Bronchial epithelial cell (primary cell): ENCODE data around the gene CD276. TPM values are rescaled to one million over a fixed set of nuclear protein-coding genes. Genes with fewer than 3 reads are reported as not detected.

Experiments
- DNase-seq: peaks from one replicate; pipeline ENCODE4 v3.0.0-alpha.2; 2010; ENCODE audit warnings: low read depth
- FAIRE-seq: peaks from 2 replicates; lab custom pipeline; 2011; peaks lifted over from hg19 to GRCh38; lab: Jason Lieb, UNC
- H3K27me3 ChIP-seq: 2 replicates; pipeline ENCODE4 v1.5.1; 2011; ENCODE audit warnings: low read length; ENCODE audit not compliant: control insufficient read depth, insufficient read depth
- H3K36me3 ChIP-seq: 2 replicates; pipeline ENCODE4 v1.5.1; 2011; ENCODE audit warnings: low read length; ENCODE audit not compliant: control insufficient read depth, insufficient read depth
- H3K4me3 ChIP-seq: 2 replicates; pipeline ENCODE4 v1.5.1; 2011; ENCODE audit warnings: mild to moderate bottlenecking, low read depth, low read length, control low read depth
- CTCF ChIP-seq: IDR thresholded peaks from 2 replicates; pipeline ENCODE4 v1.5.1; 2011; ENCODE audit warnings: mild to moderate bottlenecking, moderate library complexity, low read length, control low read depth, inconsistent platforms; ENCODE audit not compliant: insufficient read depth, severe bottlenecking
- total RNA-seq: library from RNA; depleted of rRNA; stranded (reverse); fragments of >200 nt; gene quantifications from 2 replicates; pipeline ENCODE4 v1.2.1, GENCODE V29; 2014

The CD276 gene
- total RNA-seq, 1 donor from 2014 or later: 21.9 TPM

DNA sequence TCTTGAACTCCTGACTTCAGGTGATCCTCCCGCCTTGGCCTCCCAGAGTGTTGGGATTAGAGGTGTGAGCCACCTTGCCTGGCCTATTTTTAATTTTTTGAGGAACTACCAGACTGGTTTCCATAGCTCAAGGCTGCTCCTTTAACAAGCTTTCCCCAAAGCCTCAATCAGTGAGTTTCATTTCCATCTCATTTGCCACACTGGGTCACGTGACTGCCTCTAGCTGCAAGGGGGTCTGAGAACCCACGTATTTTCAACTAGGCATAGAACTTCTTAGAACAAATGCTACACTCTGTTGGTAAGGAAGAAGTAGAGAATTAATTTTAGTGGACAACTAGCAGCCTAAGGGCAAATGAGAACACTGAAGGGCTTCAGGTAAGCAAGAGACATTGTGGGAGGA, 3.1 kb upstream of the CD276 start:
- DNase-seq: no peak
- Histone ChIP-seq H3K27me3 (no peaks in the 10 kb centered on the region), H3K36me3 (no peaks in the 10 kb centered on the region), H3K4me3 (no peak overlapping the region)
- TF ChIP-seq CTCF: no peak
- no peak for FAIRE-seq

DNA sequence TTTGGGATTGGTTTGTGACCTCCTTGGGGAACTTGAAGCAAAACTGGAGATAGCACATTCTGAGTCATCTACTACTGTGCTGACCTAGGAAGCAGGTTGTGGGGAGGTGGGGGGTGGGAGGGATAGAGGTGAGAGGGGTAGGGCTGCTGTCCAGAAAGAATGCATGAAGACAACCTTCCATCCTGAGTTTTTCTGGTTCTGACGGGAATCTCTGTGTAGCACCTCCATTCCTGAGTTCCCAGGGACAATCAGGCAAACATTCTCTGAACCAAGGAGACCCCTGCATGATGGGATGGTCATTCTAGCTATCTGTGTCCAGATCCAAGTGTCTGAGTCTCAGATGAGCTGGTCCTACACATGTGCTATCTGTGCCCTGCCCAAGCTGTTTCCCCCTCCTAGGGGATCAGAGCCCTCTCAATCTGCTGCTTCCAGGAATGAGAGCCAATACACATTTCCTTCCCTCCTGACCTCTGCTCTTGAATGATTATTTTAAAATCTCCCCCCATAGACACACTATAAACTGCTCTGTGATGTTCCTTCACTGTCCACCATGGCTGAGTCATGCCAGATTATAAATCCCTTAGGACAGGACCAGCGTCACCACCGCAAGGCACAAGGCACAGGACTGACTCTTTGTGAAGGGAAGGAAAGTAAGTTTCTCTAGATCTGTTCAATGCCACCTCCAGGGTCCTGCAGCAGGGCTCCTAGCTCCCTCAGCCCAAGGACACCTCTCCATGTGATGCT, 2.2 kb upstream of the CD276 start:
- Histone ChIP-seq H3K4me3 (no peak overlapping the region), H3K36me3 (no peaks in the 10 kb centered on the region), H3K27me3 (no peaks in the 10 kb centered on the region)
- TF ChIP-seq CTCF: no peak
- FAIRE-seq: no peak
- DNase-seq: no peak

DNA sequence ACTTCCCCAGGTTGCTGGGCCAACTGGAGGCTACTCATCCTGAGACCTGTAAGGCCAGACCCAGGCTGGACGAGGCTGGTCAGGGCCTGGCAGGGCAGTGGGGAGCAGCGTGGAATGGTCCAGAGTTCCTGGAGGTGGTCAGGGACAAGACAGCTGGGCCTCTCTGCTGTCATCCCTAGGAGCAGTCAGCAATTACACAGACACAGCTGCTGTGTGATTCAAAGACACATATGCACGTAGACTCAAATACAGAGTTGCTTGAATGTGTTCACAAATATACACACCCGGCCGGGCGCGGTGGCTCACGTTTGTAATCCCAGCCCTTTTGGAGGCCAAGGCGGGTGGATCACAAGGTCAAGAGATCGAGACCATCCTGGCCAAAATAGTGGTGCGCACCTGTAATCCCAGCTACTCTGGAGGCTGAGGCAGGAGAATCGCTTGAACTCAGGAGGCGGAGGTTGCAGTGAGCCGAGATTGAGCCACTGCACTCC, 1.5 kb upstream of the CD276 start:
- no peak for TF ChIP-seq CTCF
- DNase-seq (no peak), FAIRE-seq (no peak)
- Histone ChIP-seq H3K36me3 (no peaks in the 10 kb centered on the region), H3K4me3 (no peak overlapping the region), H3K27me3 (no peaks in the 10 kb centered on the region)

DNA sequence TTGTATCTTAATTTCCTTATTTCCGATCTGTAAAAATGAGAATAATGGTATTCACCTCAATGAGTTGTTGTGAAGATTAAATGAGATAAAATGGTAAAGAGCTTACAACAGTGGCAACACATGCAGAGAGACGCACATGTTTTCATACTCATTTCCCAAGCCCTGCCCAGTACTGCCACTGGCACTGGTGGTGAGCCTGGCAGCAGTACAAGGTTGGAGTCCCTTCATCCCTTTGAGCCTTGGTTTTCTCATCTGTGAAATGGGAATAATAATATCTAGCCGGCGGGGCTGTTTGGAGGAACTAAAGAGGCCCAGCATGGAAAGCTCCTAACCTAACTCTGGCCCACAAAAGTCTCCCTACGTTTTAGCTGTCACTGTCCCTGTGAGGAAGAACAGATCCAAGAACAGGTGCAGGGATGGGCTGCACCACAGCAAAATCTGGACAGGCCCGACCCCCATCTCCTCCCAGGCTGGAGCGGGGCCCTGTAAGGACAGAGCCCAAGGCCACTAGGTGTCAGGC, 866 bp upstream of the CD276 start:
- H3K27me3 ChIP-seq: no peaks in the 10 kb centered on the region
- H3K36me3 ChIP-seq: no peaks in the 10 kb centered on the region
- no peak overlapping the region for H3K4me3 ChIP-seq
- FAIRE-seq: no peak
- TF ChIP-seq CTCF: no peak
- DNase-seq: no peak

DNA sequence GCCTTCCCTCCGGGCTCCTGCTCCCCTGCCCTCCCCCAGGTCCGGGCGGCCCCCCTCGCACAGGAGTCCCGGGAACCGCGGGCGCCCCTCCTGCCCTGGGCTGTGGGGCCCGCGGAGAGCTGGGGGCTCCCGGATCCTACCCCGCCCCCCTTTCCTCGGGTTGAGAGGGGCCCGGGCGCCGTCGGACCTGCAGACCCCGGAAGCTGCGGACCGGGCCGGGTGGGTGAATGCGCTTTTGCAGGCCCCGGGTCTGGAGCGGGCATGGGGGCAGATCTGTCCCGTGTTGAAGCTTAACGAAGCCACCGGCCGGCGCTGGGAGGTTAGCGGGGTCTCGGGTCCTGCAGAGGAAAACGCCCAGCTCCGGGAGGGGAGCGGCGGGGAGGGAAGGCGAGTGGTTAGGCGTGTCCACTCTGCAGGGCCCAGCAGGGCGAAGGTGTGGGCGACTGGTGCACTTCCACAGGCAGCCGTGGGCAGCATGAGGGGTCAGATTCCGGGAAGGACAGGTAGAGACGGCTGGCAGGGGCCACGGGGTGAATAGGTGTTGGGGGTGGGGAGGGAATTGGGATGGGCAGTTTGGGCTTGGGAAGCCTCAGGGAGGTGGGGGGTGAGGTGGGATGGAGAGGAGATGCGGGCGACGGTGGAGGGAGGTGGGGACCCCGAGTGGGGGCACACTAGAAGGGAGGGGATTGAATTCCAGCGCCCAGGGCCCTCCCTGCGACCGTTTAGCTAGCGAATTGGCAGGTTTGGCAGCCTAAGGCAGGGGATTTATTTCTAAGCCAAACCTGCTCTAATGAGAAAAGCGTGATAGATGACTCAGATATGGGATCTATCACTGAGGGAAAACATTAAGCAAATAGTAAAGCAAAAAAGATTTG, 635 bp downstream of the CD276 start:
- peak overlapping the region; percentile 63 for H3K4me3 ChIP-seq
- DNase-seq: peak; percentile 81
- no peaks in the 10 kb centered on the region for H3K27me3 ChIP-seq
- H3K36me3 ChIP-seq: no peaks in the 10 kb centered on the region
- FAIRE-seq: no peak
- no peak for TF ChIP-seq CTCF
